ENCODE data around the gene CPA3. TPM values are rescaled to one million over a fixed set of nuclear protein-coding genes. Genes with fewer than 3 reads are reported as not detected.

The CPA3 gene
- total and polyA plus RNA-seq, 4 donors = 0.42 to 8.6 (median 1.9) TPM; not detected in 1

DNA sequence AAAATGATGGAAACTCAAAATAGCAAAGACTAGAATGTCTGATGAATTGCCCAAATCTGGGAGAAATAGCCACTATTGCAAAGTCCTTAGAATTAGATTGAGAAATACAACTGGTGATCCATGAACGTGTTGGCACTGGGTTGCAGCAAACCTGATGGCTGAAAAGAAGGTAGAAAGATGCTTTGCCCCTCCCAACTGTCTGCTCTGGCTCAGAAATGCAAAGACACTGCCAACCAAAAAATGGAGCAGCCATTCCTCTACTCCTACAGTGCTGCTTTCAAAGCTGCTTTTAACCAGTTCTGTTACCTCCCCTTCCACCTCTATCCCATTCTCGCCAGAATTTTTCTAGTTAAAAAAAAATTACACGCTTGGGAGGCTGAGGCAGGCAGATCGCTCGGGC, 60.7 kb downstream of the CPA3 start:
- Histone ChIP-seq H3K27ac (ENCODE audit: low read depth in 1 of 2, low read length in 2 of 2) (no peak overlapping the region), H3K36me3 (ENCODE audit: control insufficient read depth in 4 of 4, insufficient read depth in 3 of 4, low read depth in 1 of 4, low read length in 3 of 4) (no peaks in the 10 kb centered on the region), H3K4me3 (ENCODE audit: low read depth in 1 of 3, low read length in 3 of 3) (no peak overlapping the region), H3K27me3 (ENCODE audit: control insufficient read depth in 4 of 4, insufficient read depth in 4 of 4, low read length in 3 of 4) (peaks cover 0 to 6% (median 0%) of the 10 kb centered on the region in 4 donors), H3K9ac (ENCODE audit: low read depth in 1 of 2, low read length in 2 of 2) (no peak overlapping the region), H3K9me3 (ENCODE audit: control insufficient read depth in 4 of 4, low read length in 3 of 4) (peaks cover 0 to 3% (median 0%) of the 10 kb centered on the region in 4 donors), H3K4me1 (ENCODE audit: control insufficient read depth in 4 of 4, insufficient read depth in 4 of 4, low read length in 3 of 4) (no peaks in the 10 kb centered on the region)
- TF ChIP-seq, protein P1, sequence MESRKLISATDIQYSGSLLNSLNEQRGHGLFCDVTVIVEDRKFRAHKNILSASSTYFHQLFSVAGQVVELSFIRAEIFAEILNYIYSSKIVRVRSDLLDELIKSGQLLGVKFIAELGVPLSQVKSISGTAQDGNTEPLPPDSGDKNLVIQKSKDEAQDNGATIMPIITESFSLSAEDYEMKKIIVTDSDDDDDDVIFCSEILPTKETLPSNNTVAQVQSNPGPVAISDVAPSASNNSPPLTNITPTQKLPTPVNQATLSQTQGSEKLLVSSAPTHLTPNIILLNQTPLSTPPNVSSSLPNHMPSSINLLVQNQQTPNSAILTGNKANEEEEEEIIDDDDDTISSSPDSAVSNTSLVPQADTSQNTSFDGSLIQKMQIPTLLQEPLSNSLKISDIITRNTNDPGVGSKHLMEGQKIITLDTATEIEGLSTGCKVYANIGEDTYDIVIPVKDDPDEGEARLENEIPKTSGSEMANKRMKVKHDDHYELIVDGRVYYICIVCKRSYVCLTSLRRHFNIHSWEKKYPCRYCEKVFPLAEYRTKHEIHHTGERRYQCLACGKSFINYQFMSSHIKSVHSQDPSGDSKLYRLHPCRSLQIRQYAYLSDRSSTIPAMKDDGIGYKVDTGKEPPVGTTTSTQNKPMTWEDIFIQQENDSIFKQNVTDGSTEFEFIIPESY (IDR thresholded peaks at IDR 0.05) = no peak
- TF ChIP-seq MAX (IDR thresholded peaks at IDR 0.05) (no peak), CTCF (IDR thresholded peaks at IDR 0.05; ENCODE audit: low read depth, low read length, missing input control) (no peak), REST (IDR thresholded peaks at IDR 0.05) (no peak)
- 78% methylated on average over 5 of the region's 5 CpGs for WGBS
- no peak for DNase-seq (ENCODE audit: low spot score)

DNA sequence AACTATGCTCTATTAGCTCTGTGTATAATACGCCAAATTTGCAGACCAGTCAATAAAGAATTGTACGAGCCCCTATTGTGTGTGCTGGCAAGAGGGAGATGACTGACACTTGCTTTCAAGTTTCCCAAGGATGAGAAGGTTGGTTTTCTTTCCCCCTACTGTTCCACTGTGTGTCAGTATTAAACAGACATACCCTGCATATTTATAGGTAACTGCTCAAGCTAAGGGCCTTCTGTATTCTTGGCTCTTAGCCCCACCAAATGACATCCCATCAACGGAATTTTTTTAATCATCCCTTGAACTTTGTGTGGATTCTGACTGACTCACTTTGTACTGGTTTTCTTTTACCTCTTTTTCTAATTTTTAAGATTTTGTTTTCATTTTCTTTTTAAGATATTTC, 65.7 kb downstream of the CPA3 start:
- DNase-seq (ENCODE audit: low spot score) = no peak
- no peak overlapping the region for H3K9ac ChIP-seq (ENCODE audit: low read depth in 1 of 2, low read length in 2 of 2)
- no peaks in the 10 kb centered on the region for H3K36me3 ChIP-seq (ENCODE audit: control insufficient read depth in 4 of 4, insufficient read depth in 3 of 4, low read depth in 1 of 4, low read length in 3 of 4)
- H3K27ac ChIP-seq (ENCODE audit: low read depth in 1 of 2, low read length in 2 of 2) = no peak overlapping the region
- no peaks in the 10 kb centered on the region for H3K9me3 ChIP-seq (ENCODE audit: control insufficient read depth in 4 of 4, low read length in 3 of 4)
- 82% methylated on average over 3 of the region's 3 CpGs for WGBS
- no peaks in the 10 kb centered on the region for H3K4me1 ChIP-seq (ENCODE audit: control insufficient read depth in 4 of 4, insufficient read depth in 4 of 4, low read length in 3 of 4)
- H3K27me3 ChIP-seq (ENCODE audit: control insufficient read depth in 4 of 4, insufficient read depth in 4 of 4, low read length in 3 of 4) = peaks cover 0 to 4% (median 0%) of the 10 kb centered on the region in 4 donors
- H3K4me3 ChIP-seq (ENCODE audit: low read depth in 1 of 3, low read length in 3 of 3) = no peak overlapping the region
- no peak for TF ChIP-seq JUND (IDR thresholded peaks at IDR 0.05)
- TF ChIP-seq, protein P2, sequence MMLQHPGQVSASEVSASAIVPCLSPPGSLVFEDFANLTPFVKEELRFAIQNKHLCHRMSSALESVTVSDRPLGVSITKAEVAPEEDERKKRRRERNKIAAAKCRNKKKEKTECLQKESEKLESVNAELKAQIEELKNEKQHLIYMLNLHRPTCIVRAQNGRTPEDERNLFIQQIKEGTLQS (IDR thresholded peaks at IDR 0.05) = no peak
- TF ChIP-seq EGR1 (IDR thresholded peaks at IDR 0.05; ENCODE audit: low read depth in 2 of 2) = no peak
- no peak for TF ChIP-seq SP1 (IDR thresholded peaks at IDR 0.05)
- TF ChIP-seq FOXA2 (IDR thresholded peaks at IDR 0.05) = no peak
- TF ChIP-seq FOXA1 (IDR thresholded peaks at IDR 0.05) = no peak
- no peak for TF ChIP-seq RXRA (IDR thresholded peaks at IDR 0.05)
- TF ChIP-seq YY1 (IDR thresholded peaks at IDR 0.05) = no peak
- no peak for TF ChIP-seq TAF1 (conservative IDR thresholded peaks at IDR 0.05)
- TF ChIP-seq HNF4G (IDR thresholded peaks at IDR 0.05) = no peak
- TF ChIP-seq HNF4A (conservative IDR thresholded peaks at IDR 0.05) = no peak
- TF ChIP-seq NR2F2 (IDR thresholded peaks at IDR 0.05) = no peak
- no peak for TF ChIP-seq RAD21 (IDR thresholded peaks at IDR 0.05)
- no peak for TF ChIP-seq CTCF (IDR thresholded peaks at IDR 0.05; ENCODE audit: low read depth, low read length, missing input control)
- no peak for TF ChIP-seq MAX (IDR thresholded peaks at IDR 0.05)
- no peak for TF ChIP-seq GABPA (IDR thresholded peaks at IDR 0.05 in 1 of 2, conservative IDR thresholded peaks at IDR 0.05 in 1 of 2)
- TF ChIP-seq, protein P1 (IDR thresholded peaks at IDR 0.05) = no peak

Measured in liver (tissue), 9 donors.